ENCODE data around the gene DEDD2.
A peak's percentile ranks its signal among the peaks of the same experiment; 100 is the strongest.

Gene DEDD2

GRCh38 chr19:42168206-42168605 lies 49.3 kb downstream of the DEDD2 start:
- DNase-seq (ENCODE audit: low read depth), result no peak
- TF ChIP-seq CTCF (conservative IDR thresholded peaks at IDR 0.05; ENCODE audit: low read depth, low read length), result no peak
- no peak overlapping the region for H3K4me3 ChIP-seq (ENCODE audit: low read depth, low read length)

- DNase-seq (ENCODE audit: low read depth), result no peak
- no peak for TF ChIP-seq CTCF (conservative IDR thresholded peaks at IDR 0.05; ENCODE audit: low read depth, low read length)
- H3K4me3 ChIP-seq (ENCODE audit: low read depth, low read length), result no peak overlapping the region
These were observed 51.2 kb downstream of the DEDD2 start for GRCh38 chr19:42166316-42166715.

GRCh38 chr19:42165146-42165545 lies 52.3 kb downstream of the DEDD2 start:
- DNase-seq (ENCODE audit: low read depth), result no peak
- no peak for TF ChIP-seq CTCF (conservative IDR thresholded peaks at IDR 0.05; ENCODE audit: low read depth, low read length)

GRCh38 chr19:42161616-42162263 lies 55.7 kb downstream of the DEDD2 start:
- DNase-seq (ENCODE audit: low read depth), result no peak
- no peak overlapping the region for H3K4me3 ChIP-seq (ENCODE audit: low read depth, low read length)
- no peak for TF ChIP-seq CTCF (conservative IDR thresholded peaks at IDR 0.05; ENCODE audit: low read depth, low read length)

More at GRCh38 chr19:42165146-42165545, 52.3 kb downstream of the DEDD2 start:
- H3K4me3 ChIP-seq (ENCODE audit: low read depth, low read length), result no peak overlapping the region

GRCh38 chr19:42159942-42160341 lies 57.5 kb downstream of the DEDD2 start:
- H3K4me3 ChIP-seq (ENCODE audit: low read depth, low read length), result no peak overlapping the region
- DNase-seq (ENCODE audit: low read depth), result no peak
- no peak for TF ChIP-seq CTCF (conservative IDR thresholded peaks at IDR 0.05; ENCODE audit: low read depth, low read length)

GRCh38 chr19:42158926-42159325 lies 58.6 kb downstream of the DEDD2 start:
- TF ChIP-seq CTCF (conservative IDR thresholded peaks at IDR 0.05; ENCODE audit: low read depth, low read length), result no peak
- no peak overlapping the region for H3K4me3 ChIP-seq (ENCODE audit: low read depth, low read length)
- DNase-seq (ENCODE audit: low read depth), result peak; percentile 51

GRCh38 chr19:42156571-42156970 lies 60.9 kb downstream of the DEDD2 start:
- TF ChIP-seq CTCF (conservative IDR thresholded peaks at IDR 0.05; ENCODE audit: low read depth, low read length), result no peak
- DNase-seq (ENCODE audit: low read depth), result no peak
- H3K4me3 ChIP-seq (ENCODE audit: low read depth, low read length), result no peak overlapping the region

All from choroid plexus epithelial cell (primary cell).